LoVo (cell line): ENCODE measurements around the gene IL5.
"Not testable (repeated sequence)": the region's sequence is repeated elsewhere in the genome, so short reads cannot be mapped to it uniquely, and the experiment has no call there.

Experiments
- DNase-seq: peaks from one replicate; pipeline ENCODE4 v3.0.0-alpha.2; 2016; ENCODE audit warnings: low spot score

The IL5 gene

GRCh38 chr5:132528866-132529634 is 14.3 kb downstream of the IL5 start:
- DNase-seq: no peak

DNA sequence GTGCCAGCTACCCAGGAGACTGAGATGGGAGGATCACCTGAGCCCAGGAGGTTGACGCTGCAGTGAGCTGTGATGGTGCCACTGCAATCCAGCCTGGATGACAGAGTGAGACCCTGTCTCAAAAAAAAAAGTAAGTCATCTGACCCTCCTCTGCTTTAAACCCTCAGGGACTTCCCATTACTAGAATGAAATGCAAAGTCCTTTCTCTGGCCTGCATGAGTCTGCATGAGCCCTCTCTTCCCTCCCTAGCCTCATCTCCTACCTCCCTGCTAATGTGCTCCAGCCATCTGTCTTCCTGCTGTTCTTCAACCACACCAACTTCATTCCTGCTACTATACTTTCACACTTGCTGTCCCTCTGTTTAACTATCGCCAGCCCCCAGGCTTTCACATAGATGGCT is 15.3 kb downstream of the IL5 start:
- no peak for DNase-seq

GRCh38 chr5:132526974-132527564 is 16.3 kb downstream of the IL5 start:
- no peak for DNase-seq

DNA sequence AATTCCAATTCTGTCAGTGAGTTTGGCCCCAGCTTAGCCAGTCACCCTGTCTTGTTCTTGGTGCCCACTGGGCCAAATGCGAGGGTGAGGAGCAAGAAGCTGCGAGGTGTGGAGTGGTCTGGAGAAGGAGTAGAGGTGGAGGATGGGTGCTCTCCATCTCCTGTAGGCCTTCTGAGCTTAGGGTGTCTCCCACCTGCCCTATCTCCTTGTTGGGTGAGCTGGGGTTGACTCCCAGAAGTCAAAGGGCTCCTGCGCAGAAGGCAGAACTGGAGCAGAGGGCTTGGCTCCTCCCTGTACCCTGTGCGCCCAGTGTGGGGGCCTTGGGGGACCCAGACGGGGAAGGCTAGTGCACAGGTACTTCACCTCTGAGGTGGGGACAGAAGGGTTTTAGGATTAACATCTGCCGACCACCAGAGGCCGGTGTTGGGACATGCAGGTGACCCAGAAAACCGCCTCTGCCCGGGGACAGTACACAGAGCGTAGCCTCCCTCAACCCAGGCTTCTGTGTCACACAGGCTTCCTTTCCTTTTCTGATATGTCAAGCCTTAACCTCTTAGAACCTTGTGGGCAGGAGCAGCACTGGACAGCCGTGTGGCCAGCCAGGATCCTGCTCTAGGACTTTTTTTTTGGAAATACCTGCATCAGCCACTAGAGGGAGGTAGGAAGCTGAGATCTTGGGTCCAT is 16.9 kb downstream of the IL5 start:
- DNase-seq: peak; percentile 79

- DNase-seq: no peak
Observed at GRCh38 chr5:132525299-132525724, 18.0 kb downstream of the IL5 start.

DNA sequence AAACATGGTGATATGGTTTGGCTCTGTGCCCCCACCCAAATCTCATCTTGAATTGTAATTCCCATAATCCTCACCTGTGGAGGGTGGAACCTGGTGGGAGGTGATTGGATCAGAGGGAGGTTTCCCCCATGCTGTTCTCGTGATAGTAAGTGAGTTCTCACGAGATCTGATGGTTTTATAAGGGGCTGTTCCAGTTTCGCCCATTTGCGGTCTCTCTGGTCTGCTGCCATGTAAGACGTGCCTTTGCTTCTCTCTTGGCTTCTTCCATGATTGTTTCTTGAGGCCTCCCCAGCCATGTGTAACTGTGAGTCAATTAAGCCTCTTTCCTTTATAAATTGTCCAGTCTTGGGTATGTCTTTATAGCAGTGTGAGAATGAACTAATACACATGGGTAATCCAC is 18.4 kb downstream of the IL5 start:
- DNase-seq: not testable (repeated sequence)

GRCh38 chr5:132522067-132522466 is 21.3 kb downstream of the IL5 start:
- not testable (repeated sequence) for DNase-seq

GRCh38 chr5:132513618-132514336 is 29.5 kb downstream of the IL5 start:
- DNase-seq: peak; percentile 31

DNA sequence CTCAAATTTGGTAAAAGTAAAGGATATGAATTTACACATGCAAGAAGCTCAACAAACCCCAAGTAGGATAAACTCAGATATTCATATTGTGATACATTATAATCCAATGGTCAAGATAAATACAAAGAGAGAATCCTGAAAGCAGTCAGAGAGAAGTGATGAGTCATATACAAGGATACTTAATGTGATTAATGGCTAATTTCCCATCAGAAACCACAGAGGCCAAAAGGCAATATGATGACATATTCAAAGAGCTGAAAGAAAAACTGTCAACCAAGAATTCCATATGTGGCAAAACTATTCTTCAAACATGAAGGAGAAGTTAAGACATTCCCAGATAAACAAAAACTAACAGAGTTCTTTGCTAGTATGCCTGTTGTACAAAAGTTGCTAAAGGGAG is 33.2 kb downstream of the IL5 start:
- DNase-seq: no peak

DNA sequence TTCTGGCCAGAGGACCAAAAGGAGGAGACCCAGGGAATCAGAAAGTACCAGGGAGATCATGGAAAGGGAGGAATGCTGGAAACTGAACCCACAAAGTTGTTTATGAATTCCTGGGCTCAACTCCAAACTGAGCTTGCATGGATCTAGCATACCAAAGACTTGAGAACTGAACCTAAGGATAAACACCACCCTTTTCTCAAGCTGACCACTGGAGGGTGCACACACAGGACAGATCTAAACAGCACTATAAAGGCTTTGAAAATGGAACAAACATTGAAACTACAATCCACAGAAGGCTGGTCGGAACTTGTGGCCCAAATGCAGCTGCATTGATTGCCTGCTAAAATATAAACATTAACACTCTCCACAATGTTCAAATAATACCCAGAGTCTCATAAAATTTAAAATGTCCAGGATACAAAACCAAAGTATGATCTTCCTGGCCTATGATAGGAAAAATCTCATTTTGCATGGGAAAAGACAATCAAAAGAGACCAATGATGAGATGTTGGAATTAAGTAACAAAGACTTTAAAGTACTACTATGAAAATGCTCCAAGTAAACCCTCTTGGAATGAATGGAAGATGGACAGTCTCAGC is 37.1 kb downstream of the IL5 start:
- peak; percentile 43 for DNase-seq

GRCh38 chr5:132505641-132506040 is 37.7 kb downstream of the IL5 start:
- no peak for DNase-seq

DNA sequence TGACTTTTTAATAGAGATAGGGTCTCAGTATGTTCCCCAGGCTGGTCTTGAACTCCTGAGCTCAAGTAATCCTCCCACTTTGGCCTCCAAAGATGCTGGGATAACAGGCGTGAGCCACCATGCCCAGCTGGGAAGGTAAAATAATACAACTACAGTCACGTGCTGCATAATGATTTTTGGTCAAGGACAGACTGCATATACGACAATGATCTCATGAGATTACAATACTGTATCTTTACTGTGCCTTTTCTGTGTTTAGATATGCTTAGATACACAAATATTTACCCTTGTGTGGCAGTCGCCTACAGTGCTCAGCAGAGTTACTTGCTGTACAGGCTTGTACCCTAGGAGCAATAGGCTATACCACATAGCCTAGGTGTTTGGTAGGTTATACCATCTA is 38.6 kb downstream of the IL5 start:
- DNase-seq: no peak

- no peak for DNase-seq
Observed at GRCh38 chr5:132503244-132503643, 40.1 kb downstream of the IL5 start.

DNA sequence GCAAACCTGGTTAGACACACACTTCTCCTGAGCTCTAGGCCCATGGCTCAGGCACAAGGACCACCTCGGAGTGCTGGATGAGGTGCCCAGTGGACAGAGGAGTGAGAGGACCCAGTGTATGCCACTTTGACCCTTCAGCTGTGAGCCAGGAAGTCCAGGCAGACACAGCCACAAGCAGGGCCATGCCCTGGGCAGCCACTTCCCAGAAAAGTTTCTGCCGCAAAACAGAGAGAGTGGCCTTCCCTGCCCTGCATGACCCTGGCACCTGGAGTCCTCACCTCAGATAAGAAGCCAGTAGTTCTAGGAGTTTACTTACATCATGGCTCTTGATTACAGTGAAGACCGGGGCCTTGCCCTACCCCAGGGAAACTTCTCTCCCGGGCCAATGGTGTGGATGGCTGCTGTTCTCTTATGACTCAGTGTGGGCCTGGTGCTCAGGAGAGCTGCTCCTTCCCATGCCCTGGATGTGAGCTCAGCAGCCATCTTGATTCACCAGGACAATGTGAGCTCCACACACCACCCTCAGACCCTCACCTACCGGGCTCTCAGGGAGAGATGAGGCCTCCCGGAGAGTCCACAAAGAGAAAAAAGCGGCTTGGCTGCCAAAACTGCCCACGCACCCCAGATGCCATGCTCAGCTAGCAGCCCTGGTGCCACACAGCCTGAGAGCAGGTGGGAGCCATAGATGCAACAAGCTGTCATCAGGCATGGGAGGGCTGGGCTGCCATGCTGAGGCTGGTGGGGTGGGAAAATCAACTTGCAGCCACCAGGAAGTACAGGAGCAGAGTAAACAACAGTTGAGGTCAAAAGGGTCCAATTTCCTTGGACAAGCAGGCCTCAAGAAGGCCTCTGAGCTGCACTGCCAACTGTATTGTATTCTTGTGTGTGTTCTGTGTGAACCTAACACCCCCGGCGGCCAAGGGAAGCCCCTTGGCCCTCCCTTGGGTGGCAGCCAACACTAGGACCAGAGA is 41.1 kb downstream of the IL5 start:
- no peak for DNase-seq

GRCh38 chr5:132501629-132501956 is 41.7 kb downstream of the IL5 start:
- DNase-seq: no peak

- peak; percentile 58 for DNase-seq
Observed at GRCh38 chr5:132500931-132501628, 42.2 kb downstream of the IL5 start.

DNA sequence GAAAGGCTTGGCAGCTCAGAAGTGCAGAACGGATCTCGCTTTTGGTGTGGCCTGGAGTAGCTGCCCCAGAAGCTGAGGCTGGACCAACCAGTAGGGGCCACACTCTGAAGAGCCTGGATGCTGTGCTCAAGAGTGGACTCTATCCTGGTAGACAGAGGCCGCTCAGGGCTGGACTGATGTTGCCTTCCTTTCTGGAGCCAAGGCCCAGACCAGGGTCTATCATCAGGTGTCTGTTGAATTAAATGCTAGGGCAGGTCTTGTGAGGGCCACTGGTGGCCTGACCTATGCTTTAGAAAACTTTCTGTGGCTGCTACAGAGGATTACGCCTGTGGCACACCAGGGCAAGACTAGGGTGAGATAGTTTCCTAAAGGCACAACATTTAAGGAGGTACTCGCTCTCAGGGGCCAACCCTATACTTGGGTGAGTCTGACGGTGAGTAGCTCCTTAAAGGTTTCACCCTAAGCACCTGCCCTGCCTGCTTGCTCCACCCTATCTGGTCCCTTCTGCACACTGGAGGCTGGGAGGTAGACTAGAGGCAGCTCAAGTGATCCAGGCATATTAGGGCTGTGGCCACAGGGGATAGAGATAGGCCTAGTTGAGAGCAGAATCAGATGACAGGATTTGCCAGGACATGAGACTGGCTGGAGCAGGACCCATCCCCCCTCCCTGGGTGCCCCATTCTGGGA is 42.9 kb downstream of the IL5 start:
- DNase-seq: no peak

DNA sequence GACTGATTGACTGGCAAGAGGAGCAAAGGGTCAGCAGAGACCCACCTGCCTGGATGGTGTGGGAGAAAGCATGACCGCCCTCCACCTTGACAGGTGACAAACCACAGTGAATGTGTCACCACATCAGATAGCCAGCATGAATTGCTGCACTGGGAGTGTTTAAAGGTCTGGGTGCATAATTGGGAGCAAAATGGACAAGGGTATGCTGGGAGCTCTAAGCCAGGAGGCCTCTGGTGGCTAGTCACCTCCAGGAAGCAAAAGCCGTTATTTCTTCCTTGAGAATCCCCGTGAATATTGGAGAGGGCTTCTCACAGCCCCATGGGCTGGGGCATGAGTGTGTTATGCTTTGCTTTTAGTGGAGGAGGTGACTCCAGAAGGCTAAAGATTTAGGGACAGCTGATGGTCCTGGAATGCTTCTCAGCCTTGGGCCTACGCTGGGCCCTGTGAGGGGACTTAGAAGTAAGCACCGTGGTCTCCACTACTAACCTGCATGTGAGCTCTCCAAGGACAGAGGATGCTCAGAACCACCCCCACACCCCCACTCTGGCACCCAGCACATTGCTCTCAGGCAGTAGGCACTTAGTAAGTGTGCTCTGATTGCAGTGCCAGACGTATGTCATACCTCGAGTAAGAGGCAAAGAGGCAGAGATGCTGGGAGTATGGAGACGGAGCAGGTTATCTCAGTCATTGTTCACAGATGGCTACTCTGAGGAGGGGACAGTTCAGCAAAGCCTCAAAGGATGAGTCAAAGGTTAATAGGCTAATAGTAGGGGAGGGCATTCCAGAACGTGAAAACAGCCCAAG is 43.7 kb downstream of the IL5 start:
- no peak for DNase-seq

DNA sequence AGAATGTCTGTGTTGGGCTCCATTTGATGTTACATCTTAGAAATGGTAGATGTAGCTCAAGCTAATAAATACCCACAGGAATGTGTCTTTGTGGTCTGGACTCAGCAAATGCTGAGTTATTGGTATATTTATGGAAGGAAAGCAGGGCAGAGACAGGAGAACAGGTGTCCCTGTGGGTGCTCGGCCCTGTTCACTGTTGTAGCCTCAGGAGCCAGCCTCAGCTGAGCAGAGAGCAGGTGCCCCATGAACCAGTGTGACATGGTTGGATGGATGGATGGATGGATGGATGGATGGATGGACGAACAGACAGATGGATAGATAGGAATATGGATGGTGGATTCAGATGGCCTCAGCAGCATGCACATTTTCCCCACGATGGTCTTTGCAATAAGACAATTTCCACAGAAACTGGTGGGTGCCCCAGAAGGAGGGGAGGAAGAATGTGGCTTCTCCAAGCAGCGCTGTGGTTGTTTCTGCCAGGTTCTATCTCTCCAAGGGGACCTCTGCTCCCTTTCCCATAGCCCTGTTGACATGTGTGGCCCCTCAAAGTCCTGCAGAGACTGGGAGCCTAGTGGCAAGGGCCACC is 44.5 kb downstream of the IL5 start:
- DNase-seq: no peak
